GM21447 (cell line): ENCODE data around the gene GP1BB.
"Not testable (repeated sequence)": the region's sequence is repeated elsewhere in the genome, so short reads cannot be mapped to it uniquely, and the experiment has no call there.

Source experiments
- ATAC-seq: cut with Tn5 transposase; IDR thresholded peaks from one replicate; pipeline ENCODE4 v1.9.1; 2021; ENCODE audit not compliant: unreplicated experiment

The GP1BB gene

GRCh38 chr22:19724927-19725661, 1.8 kb downstream of the GP1BB start:
- no peak for ATAC-seq

DNA sequence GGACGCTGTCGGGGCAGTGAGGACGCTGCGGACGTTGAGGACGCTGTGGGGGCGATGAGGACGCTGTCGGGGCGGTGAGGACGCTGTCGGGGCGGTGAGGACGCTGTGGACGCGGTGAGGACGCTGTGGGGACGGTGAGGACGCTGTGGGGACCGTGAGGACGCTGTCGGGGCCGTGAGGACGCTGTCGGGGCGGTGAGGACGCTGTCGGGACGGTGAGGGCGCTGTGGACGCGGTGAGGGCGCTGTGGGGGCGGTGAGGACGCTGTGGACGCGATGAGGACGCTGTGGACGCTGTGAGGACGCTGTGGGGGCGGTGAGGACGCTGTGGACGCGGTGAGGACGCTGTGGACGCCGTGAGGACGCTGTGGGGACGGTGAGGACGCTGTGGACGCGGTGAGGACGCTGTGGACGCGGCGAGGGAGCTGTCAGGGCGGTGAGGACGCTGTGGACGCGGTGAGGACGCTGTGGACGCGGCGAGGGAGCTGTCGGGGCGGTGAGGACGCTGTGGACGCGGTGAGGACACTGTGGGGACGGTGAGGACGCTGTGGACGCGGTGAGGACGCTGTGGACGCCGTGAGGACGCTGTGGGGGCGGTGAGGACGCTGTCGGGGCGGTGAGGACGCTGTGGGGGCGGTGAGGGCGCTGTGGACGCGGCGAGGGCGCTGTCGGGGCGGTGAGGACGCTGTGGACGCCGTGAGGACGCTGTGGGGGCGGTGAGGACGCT, 2.9 kb downstream of the GP1BB start:
- not testable (repeated sequence) for ATAC-seq

DNA sequence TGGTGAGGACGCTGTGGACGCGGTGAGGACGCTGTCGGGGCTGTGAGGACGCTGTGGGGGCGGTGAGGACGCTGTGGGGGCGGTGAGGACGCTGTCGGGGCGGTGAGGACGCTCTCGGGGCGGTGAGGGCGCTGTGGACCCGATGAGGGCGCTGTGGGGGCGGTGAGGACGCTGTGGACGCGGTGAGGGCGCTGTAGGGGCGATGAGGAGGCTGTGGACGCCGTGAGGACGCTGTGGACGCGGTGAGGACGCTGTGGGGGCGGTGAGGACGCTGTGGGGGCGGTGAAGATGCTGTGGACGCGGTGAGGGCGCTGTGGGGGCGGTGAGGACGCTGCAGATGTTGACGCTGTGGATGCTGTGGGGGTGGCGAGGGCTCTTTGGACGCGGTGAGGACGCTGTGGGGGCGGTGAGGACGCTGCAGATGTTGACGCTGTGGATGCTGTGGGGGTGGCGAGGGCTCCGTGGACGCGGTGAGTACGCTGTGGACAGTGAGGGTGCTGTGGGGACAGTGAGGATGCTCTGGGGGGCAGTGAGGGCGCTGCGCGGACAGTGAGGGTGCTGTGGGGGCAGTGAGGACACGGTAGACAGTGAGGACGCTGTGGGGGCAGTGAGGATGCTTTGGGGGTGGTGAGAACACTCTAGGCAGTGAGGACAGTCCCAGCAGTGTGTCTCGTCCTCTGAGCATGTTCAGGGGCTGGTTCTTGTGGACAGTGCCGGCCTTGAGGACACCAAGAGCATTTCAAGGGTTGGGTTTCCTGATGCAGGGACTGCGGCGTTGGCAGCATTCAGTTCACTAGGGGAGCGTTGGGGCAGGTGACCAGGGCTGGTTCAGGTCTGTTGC, 4.2 kb downstream of the GP1BB start:
- ATAC-seq, result no peak

DNA sequence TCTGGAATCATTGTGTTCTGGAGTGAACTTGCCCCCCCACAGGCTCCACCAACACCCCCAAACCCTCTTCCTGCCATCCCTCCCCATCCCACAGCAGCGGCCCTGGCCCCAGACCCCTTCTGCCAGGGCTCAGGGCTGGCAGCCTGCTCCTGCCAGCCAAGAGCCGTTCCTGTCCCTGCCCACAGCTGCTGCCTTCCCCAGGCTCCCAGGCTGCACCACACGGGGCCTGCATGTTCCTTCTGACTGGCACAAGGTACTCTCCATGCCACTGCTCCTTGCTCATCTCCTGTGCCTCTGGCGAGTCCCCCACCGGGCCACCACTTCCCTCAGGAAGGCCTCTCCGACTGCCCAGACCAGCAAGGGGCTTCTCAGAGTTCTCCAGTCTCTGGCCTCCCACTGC, 4.9 kb downstream of the GP1BB start:
- ATAC-seq, result no peak

GRCh38 chr22:19728836-19729235, 5.5 kb downstream of the GP1BB start:
- no peak for ATAC-seq

- ATAC-seq, result no peak
Measured at GRCh38 chr22:19729507-19729906, 6.2 kb downstream of the GP1BB start.

GRCh38 chr22:19730198-19730597, 6.9 kb downstream of the GP1BB start:
- no peak for ATAC-seq

DNA sequence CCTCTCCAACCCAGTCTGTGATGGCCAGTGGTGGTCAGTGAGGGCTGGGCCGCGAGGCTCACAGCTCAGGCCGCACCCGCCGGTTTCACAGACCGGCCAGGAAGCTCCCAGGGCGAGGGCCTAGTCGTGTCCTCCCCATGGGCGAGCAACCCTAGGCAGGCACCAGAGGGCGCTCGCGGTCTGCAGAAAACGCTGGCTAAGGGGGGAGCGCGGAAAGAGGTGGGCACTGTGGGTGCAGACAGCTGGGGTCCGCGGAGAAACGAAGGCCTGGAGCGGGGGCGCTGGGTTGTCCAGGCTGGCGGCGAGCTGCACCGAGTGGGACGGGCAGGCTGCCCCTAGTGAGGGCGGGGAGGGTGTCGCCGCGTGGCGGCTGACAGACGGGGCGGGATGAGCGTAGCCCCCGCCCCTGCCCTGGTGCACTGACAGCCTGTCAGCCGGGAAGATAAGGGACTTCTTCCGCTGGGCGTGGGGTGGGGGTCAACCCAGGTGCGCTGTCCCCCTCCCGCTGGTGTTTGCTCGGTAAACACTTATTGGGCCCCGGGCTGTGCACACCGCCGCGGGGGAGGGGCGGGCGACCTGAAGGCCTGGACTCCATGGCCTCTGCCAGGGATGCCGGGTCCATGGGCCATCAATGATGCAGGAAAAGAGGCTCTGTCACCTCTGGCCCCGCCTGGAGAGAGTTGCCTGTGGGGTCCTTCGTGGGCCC, 7.5 kb downstream of the GP1BB start:
- ATAC-seq, result no peak

DNA sequence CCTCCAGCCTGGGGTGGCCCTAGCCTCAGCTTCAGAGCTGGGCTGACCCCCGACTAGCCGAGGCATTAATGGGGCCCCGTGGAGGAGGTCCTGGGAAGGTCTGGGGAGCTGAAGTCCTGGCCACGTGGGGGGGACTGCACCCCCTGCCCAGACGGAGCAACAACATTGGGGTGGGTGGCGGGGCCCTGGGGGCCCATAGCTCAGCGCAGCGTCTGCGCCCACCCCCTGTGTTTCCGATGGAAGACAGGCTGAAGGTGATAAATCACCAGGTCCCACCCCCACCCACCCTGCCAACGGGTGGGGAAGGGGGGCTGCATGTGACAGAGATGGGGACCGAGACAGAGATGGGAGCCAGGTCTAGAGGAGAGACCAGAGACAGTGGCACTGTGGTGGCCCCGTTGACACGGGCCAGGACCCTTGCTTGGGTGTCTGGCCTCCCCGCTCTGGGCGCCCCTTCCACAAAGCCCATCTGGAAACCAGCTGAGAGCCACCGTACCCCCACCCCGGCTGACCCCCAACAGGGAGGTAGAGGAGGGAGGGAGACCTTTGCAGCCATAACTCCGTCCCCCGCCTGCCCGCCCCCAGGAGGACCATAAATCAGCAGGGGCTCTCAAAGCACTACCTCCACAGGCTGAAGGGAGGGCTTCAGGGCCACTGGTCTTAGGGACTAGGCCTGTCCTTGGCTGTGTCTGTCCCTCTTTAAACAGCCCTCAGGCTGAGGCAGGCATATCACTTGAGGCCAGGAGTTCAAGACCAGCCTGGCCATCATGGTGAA, 8.2 kb downstream of the GP1BB start:
- ATAC-seq, result no peak

DNA sequence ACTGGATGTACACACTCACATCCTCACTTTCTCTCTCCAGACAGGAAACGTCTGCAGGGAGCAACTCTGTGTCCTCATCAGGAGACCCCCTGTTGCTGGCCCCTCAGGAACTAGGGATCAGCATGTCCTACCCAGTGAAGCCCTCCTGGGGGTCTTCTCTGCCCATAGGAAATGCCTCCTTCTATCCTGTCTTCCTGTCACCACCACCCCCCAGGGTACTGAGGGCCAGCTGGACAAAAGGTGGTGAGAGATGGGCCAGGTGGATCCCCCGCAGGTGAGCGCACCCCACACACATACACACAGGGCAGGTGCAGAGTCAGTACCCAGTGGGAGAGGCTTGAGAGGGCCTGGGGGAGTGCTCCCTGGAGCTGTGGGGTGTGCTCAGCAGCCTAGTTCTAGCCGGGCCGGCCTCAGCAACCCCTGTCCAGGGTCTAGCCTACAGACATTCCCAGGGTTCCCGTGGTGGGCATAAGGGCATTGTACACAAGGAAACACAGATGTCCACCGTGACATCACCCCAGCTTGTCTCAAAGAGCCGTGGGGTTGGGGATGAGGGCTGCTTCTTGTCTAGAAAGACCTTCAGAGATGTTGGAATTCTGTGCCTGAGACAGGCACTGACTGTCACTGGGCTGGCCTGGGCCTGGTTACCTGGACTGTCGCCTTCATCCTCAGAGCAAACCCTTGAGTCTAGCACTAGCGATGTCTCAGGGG, 9.2 kb downstream of the GP1BB start:
- ATAC-seq, result no peak

- no peak for ATAC-seq
Measured at GRCh38 chr22:19733755-19734154, 10.4 kb downstream of the GP1BB start.

DNA sequence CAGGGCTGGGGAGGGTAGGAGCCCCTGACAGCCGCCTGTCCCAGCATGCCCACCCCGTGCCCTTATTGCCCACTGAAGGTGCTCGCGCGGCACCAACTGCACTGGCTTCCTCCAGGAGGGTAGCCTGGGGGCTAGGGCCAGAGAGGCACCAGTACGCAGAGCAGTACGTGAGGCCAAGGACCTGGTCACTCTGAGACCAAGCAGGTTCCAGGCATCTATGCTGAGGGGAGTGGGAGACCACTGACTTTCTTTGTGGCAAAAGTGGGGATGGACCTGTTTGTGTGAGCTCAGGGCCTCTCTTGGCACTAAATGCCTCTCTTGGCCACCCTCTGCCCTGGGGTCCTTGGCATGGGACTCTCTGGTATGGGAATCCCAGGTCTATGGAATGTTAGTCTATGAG, 10.8 kb downstream of the GP1BB start:
- ATAC-seq, result no peak

GRCh38 chr22:19734837-19735382, 11.6 kb downstream of the GP1BB start:
- ATAC-seq, result no peak

- ATAC-seq, result no peak
Measured at GRCh38 chr22:19735665-19736510, 12.5 kb downstream of the GP1BB start.

DNA sequence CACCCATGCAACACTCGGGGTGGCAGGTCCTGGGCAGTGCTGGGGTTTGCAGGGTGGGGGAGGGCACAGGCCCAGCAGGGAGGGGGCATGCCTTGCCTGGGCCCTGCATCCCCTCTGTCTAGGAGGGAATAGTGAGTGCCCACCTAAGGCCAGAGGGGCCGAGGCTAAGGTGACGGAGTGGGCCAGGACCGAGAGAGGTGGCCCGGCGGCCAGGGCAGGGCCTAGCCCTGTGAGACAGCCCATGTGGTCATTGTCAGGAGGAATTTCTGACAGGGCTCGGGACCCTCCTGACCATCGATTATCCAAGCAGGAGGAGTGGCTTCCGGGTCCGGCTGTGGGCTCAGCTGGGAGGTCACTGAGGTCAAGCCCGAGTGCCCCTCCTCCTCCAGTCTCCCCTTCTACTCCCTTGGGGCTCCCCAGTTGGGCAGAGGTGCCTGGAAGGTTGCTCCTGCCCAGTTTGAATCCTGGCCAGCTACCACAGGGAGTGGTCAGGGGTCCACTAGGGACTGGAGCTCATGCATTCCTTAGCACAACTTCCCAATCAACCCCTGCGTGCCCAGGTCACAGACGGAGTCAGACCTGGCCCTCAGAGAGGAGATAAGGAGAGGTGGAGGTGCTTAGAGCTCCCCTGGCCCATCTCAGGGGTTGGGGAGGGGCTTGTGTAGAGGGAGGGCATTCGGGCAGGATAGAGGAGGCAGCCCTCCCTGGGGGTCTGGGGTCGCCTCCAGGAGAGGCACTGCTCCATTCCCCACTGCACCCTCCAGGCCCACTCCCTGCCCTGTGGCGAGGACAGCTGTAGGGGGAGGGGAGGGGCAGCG, 14.7 kb downstream of the GP1BB start:
- no peak for ATAC-seq

DNA sequence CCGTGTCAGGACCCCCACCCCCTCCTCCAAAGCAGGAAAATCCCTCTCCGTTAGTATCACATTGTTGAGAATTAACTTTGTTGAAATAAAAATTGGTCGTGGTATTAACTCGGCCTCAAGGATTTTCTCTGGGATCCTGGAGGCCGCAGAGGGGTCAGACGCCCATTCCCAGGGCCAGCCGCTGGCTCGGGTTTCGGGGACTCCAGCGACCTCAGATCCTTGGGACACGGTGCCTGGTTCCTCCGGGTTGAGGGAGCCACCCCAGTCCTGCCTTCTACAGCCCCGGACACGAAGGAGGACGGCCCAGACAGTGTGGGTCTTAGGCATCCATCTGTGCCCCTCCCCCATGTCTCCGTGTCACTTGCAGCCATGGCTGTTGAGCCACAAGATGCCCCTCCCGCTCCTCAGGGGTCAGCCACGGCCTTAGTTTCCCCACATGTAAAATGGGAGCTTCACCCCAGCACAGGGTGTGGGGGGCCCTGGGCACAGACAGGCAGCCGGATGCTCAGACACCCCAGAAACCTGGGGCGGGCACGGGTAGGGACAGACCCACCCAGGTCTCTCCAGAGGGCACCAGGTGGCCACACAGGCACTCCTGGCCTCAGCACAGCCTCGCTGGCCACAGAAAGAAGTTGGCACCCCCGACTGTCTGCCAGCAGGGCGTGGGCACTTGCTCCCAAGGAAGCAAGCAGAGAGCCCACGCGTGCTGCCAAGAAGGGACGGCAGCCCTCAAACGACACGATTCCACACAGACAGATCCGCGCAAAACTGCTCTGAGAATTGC, 15.5 kb downstream of the GP1BB start:
- no peak for ATAC-seq

DNA sequence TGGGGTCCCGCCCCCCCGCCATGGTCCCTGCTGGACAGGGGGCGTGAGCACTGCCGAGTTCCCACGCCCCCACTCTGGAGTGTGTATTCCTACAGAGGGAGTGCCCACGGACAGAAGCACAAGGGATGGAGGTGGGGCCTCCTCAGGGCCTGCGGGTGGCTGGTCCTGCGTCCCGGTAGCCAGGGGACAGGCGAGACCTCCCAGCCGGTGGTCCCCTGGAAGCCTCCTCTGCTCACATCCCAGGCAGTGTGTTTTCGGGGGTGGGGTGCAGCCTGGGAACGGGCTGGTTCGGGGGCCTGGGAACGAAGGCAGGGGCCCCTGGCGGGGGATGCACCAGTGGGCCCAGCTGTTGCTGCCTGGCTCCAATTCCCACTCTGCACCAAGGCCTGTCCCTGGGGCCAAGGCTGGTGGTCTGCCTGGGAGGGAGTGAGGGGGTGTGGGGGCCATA, 16.1 kb downstream of the GP1BB start:
- ATAC-seq, result no peak
